GM23248 (cell line): Measurements from ENCODE around the gene MATN4. TPM values are rescaled to one million over a fixed set of nuclear protein-coding genes. Genes with fewer than 3 reads are reported as not detected.

Experiments used
- DNase-seq: peaks from one replicate; pipeline ENCODE4 v3.0.0-alpha.2; 2015
- H2AFZ ChIP-seq: fragments of 200-600 bp; sonication (generic); 2 replicates; pipeline ENCODE4 v1.6.1; 2016; ENCODE audit warnings: antibody characterized with exemption
- H3F3A ChIP-seq: fragments of 200-600 bp; sonication (generic); 2 replicates; pipeline ENCODE4 v1.6.1; 2016; ENCODE audit warnings: mild to moderate bottlenecking, antibody characterized with exemption, mixed run types; ENCODE audit not compliant: insufficient read depth
- H3K27ac ChIP-seq: fragments of 200-600 bp; sonication (generic); 2 replicates; pipeline ENCODE4 v1.5.1; 2016; ENCODE audit warnings: mild to moderate bottlenecking
- H3K27me3 ChIP-seq: fragments of 200-600 bp; sonication (generic); replicated peaks from 2 replicates; pipeline ENCODE4 v1.6.1; 2016; ENCODE audit warnings: mild to moderate bottlenecking; ENCODE audit not compliant: insufficient read depth
- H3K36me3 ChIP-seq: fragments of 200-600 bp; sonication (generic); 2 replicates; pipeline ENCODE4 v1.6.1; 2016; ENCODE audit warnings: low read depth, mild to moderate bottlenecking
- H3K4me1 ChIP-seq: fragments of 200-600 bp; sonication (generic); 2 replicates; pipeline ENCODE4 v1.6.1; 2016; ENCODE audit warnings: mild to moderate bottlenecking; ENCODE audit not compliant: insufficient read depth
- H3K4me2 ChIP-seq: fragments of 200-600 bp; sonication (generic); one replicate; pipeline ENCODE4 v1.6.1; 2016; ENCODE audit warnings: mild to moderate bottlenecking; ENCODE audit not compliant: unreplicated experiment
- H3K4me3 ChIP-seq: fragments of 200-600 bp; sonication (generic); 2 replicates; pipeline ENCODE4 v1.5.1; 2016; ENCODE audit warnings: mild to moderate bottlenecking
- H3K79me2 ChIP-seq: fragments of 200-600 bp; sonication (generic); 2 replicates; pipeline ENCODE4 v1.6.1; 2016; ENCODE audit warnings: mild to moderate bottlenecking; ENCODE audit not compliant: insufficient read depth
- H3K9ac ChIP-seq: fragments of 200-600 bp; sonication (generic); 2 replicates; pipeline ENCODE4 v1.6.1; 2016; ENCODE audit warnings: mild to moderate bottlenecking
- H3K9me2 ChIP-seq: fragments of 200-600 bp; sonication (generic); 2 replicates; pipeline ENCODE4 v1.6.1; 2016; ENCODE audit warnings: mixed run types, mild to moderate bottlenecking, moderate library complexity; ENCODE audit not compliant: insufficient read depth
- H3K9me3 ChIP-seq: fragments of 200-600 bp; sonication (generic); one replicate; pipeline ENCODE4 v1.6.1; 2017; ENCODE audit warnings: low read depth
- H4K20me1 ChIP-seq: fragments of 200-600 bp; sonication (generic); 2 replicates; pipeline ENCODE4 v1.6.0; 2016; ENCODE audit not compliant: insufficient read depth
- EZH2 ChIP-seq: fragments of 200-600 bp; sonication (generic); IDR thresholded peaks from 2 replicates; pipeline ENCODE4 v1.6.1; 2018; ENCODE audit warnings: antibody characterized with exemption, mild to moderate bottlenecking; ENCODE audit not compliant: insufficient read depth, poor library complexity, severe bottlenecking
- EZH2phosphoT487 ChIP-seq: fragments of 200-600 bp; sonication (generic); IDR thresholded peaks from 2 replicates; pipeline ENCODE4 v1.6.1; 2018; ENCODE audit warnings: antibody characterized with exemption, moderate library complexity, mild to moderate bottlenecking, low read depth; ENCODE audit not compliant: insufficient read depth
- WGBS, 2 experiments: methylation state at CpG; one replicate each; pipeline ENCODE4 v1.1.6; 2015 to 2017; ENCODE audit warnings: low lambda C conversion rate in 2 of 2, low coverage in 1 of 2; ENCODE audit errors: missing lambda C conversion rate in 2 of 2; 5-methylcytosine and 5-hydroxymethylcytosine counted together
- in situ Hi-C: fragments of 300-500 bp; cut with MboI; formaldehyde crosslinking; loops from 2 replicates; pipeline ENCODE4 v1.15.0; 2020
- polyA plus RNA-seq: library from polyadenylated mRNA; unstranded; fragments of >200 nt; fragmentation: Nextera tagmentation; extraction: Ambion mirVana; gene quantifications from 2 replicates; pipeline ENCODE4 v1.2.1, GENCODE V29; 2016
- total RNA-seq: library from RNA; depleted of rRNA; stranded (reverse); fragments of >200 nt; shearing (Covaris generic); gene quantifications from 2 replicates; pipeline ENCODE4 v1.2.3, GENCODE V29; 2014

The MATN4 gene
- total and polyA plus RNA-seq, 2 experiments from 2014 or later = not detected

- WGBS, 2 experiments = 0% methylated on average over 9 of the region's 10 CpGs
- in situ Hi-C loops = no loop called here
- H2AFZ ChIP-seq = no peak overlapping the region
These were observed 39.3 kb upstream of the MATN4 start for GRCh38 chr20:45347297-45347935.

GRCh38 chr20:45346851-45347250 is 38.8 kb upstream of the MATN4 start:
- Histone ChIP-seq H4K20me1 (no peaks in the 10 kb centered on the region), H2AFZ (no peak overlapping the region), H3K9me2 (no peaks in the 10 kb centered on the region), H3K9ac (peak overlapping the region; percentile 100), H3K27ac (peak overlapping the region; percentile 99), H3K9me3 (no peaks in the 10 kb centered on the region), H3K4me2 (peak overlapping the region; percentile 98), H3K4me3 (peak overlapping the region; percentile 99), H3F3A (peaks cover 64% of the 10 kb centered on the region), H3K4me1 (peaks cover 41% of the 10 kb centered on the region), H3K79me2 (peaks cover 63% of the 10 kb centered on the region), H3K27me3 (no peaks in the 10 kb centered on the region), H3K36me3 (peaks cover 10% of the 10 kb centered on the region; the same call in 1 of the 2 replicates)
- in situ Hi-C loops = no loop called here
- 19 to 23% methylated on average over 5 of the region's 5 CpGs for WGBS, 2 experiments
- no peak for DNase-seq
- TF ChIP-seq EZH2phosphoT487 = no peak
- no peak for TF ChIP-seq EZH2

More at GRCh38 chr20:45347297-45347935, 39.3 kb upstream of the MATN4 start:
- Histone ChIP-seq H3K9me3 (no peaks in the 10 kb centered on the region), H3K4me1 (peaks cover 35% of the 10 kb centered on the region), H3K4me3 (peak overlapping the region; percentile 99), H3F3A (peaks cover 60% of the 10 kb centered on the region), H4K20me1 (no peaks in the 10 kb centered on the region), H3K27me3 (no peaks in the 10 kb centered on the region), H3K4me2 (peak overlapping the region; percentile 98), H3K36me3 (peaks cover 9% of the 10 kb centered on the region; the same call in 1 of the 2 replicates), H3K27ac (peak overlapping the region; percentile 99), H3K9ac (peak overlapping the region; percentile 100), H3K79me2 (peaks cover 57% of the 10 kb centered on the region), H3K9me2 (no peaks in the 10 kb centered on the region)
- TF ChIP-seq EZH2 = no peak
- TF ChIP-seq EZH2phosphoT487 = no peak
- DNase-seq = peak; percentile 59

- TF ChIP-seq EZH2 (no peak), EZH2phosphoT487 (no peak)
- DNase-seq = no peak
- Histone ChIP-seq H3K79me2 (peaks cover 68% of the 10 kb centered on the region), H3K9me3 (no peaks in the 10 kb centered on the region), H4K20me1 (no peaks in the 10 kb centered on the region), H3K4me1 (peaks cover 46% of the 10 kb centered on the region), H3K27ac (peak overlapping the region; percentile 99), H2AFZ (no peak overlapping the region), H3K9me2 (no peaks in the 10 kb centered on the region), H3K4me2 (peak overlapping the region; percentile 98), H3K4me3 (peak overlapping the region; percentile 99), H3K36me3 (peaks cover 15% of the 10 kb centered on the region; the same call in 1 of the 2 replicates), H3F3A (peaks cover 70% of the 10 kb centered on the region), H3K9ac (peak overlapping the region; percentile 100), H3K27me3 (no peaks in the 10 kb centered on the region)
- in situ Hi-C loops = no loop called here
- WGBS, 2 experiments = 48 to 50% methylated on average over 3 of the region's 3 CpGs
These were observed 38.2 kb upstream of the MATN4 start for GRCh38 chr20:45346291-45346718.

- no peaks in the 10 kb centered on the region for H3K9me3 ChIP-seq
- H3F3A ChIP-seq = peaks cover 79% of the 10 kb centered on the region
- peak overlapping the region; percentile 98 for H3K4me2 ChIP-seq
- no peak for DNase-seq
- no peaks in the 10 kb centered on the region for H3K27me3 ChIP-seq
- in situ Hi-C loops = no loop called here
- TF ChIP-seq EZH2 = no peak
- no peak for TF ChIP-seq EZH2phosphoT487
- peaks cover 53% of the 10 kb centered on the region for H3K4me1 ChIP-seq
- H3K79me2 ChIP-seq = peaks cover 78% of the 10 kb centered on the region
- H3K4me3 ChIP-seq = peak overlapping the region; percentile 99
- peak overlapping the region; percentile 99 for H3K27ac ChIP-seq
- H4K20me1 ChIP-seq = no peaks in the 10 kb centered on the region
- peaks cover 25% of the 10 kb centered on the region; the same call in 1 of the 2 replicates for H3K36me3 ChIP-seq
- WGBS, 2 experiments = 59 to 64% methylated on average over 9 of the region's 9 CpGs
- H3K9me2 ChIP-seq = no peaks in the 10 kb centered on the region
- H3K9ac ChIP-seq = peak overlapping the region; percentile 100
- no peak overlapping the region for H2AFZ ChIP-seq
These were observed 37.2 kb upstream of the MATN4 start for GRCh38 chr20:45345104-45345936.
